HEK293 (cell line): ENCODE measurements around the gene SPATA21.

ENCODE experiments used
- CTCF ChIA-PET: fragments of 350-600 bp; formaldehyde crosslinking; extraction: SDS; loops from one replicate; lab custom pipeline; 2021; ENCODE audit warnings: antibody characterized with exemption; lab: Yijun Ruan, JAX
- POLR2A ChIA-PET: fragments of 300-600 bp; formaldehyde crosslinking; extraction: SDS; loops from one replicate; lab custom pipeline; 2020; ENCODE audit warnings: antibody characterized with exemption, inconsistent platforms; lab: Yijun Ruan, JAX
- H3K27ac ChIP-seq: fragments of 200-500 bp; sonication (Bioruptor generic); 2 replicates; pipeline ENCODE4 v1.5.1; 2014; ENCODE audit warnings: low read depth, low read length, control low read depth, inconsistent platforms; ENCODE audit errors: extremely low read depth
- H3K36me3 ChIP-seq, 2 experiments: fragments of 200-500 bp in 1 of 2; sonication (Bioruptor generic) in 1 of 2; 1 replicate in 1 of 2; 2 replicates in 1 of 2; pipeline ENCODE4 v1.5.1; 2014 to 2017; ENCODE audit warnings: inconsistent platforms in 2 of 2, low read length in 2 of 2; ENCODE audit not compliant: control insufficient read depth in 2 of 2, insufficient read depth in 1 of 2
- H3K4me1 ChIP-seq: fragments of 200-500 bp; sonication (Bioruptor generic); 2 replicates; pipeline ENCODE4 v1.5.1; 2014; ENCODE audit warnings: mild to moderate bottlenecking, low read length, inconsistent platforms; ENCODE audit not compliant: control insufficient read depth, insufficient read depth
- H3K4me3 ChIP-seq: 2 replicates; pipeline ENCODE4 v1.5.1; 2011; ENCODE audit warnings: low read depth, mild to moderate bottlenecking, control low read depth, low read length, moderate library complexity
- H3K9me3 ChIP-seq: fragments of 200-500 bp; sonication (Bioruptor generic); 2 replicates; pipeline ENCODE4 v1.5.1; 2014; ENCODE audit warnings: low read depth, low read length, inconsistent platforms; ENCODE audit not compliant: control insufficient read depth, insufficient read depth
- GFI1B ChIP-seq: fragments of 450-650 bp; formaldehyde crosslinking; IDR thresholded peaks from 2 replicates; pipeline ENCODE4 v1.5.1; 2016; ENCODE audit warnings: missing biosample characterization, missing genetic modification characterization
- REPIN1 ChIP-seq: fragments of 450-650 bp; formaldehyde crosslinking; IDR thresholded peaks from 2 replicates; pipeline ENCODE4 v1.5.1; 2017; ENCODE audit warnings: missing biosample characterization, missing genetic modification characterization, low read depth
- ZBTB48 ChIP-seq: fragments of 450-650 bp; formaldehyde crosslinking; IDR thresholded peaks from 2 replicates; pipeline ENCODE4 v1.5.1; 2016; ENCODE audit warnings: missing biosample characterization, missing genetic modification characterization
- ZIC2 ChIP-seq: fragments of 450-650 bp; formaldehyde crosslinking; IDR thresholded peaks from 2 replicates; pipeline ENCODE4 v1.5.1; 2016; ENCODE audit warnings: missing biosample characterization, missing genetic modification characterization
- ZNF10 ChIP-seq: fragments of 450-650 bp; formaldehyde crosslinking; IDR thresholded peaks from 2 replicates; pipeline ENCODE4 v1.5.1; 2017; ENCODE audit warnings: missing biosample characterization, missing genetic modification characterization
- ZNF335 ChIP-seq: fragments of 450-650 bp; formaldehyde crosslinking; conservative IDR thresholded peaks from 2 replicates; pipeline ENCODE4 v1.5.1; 2016; ENCODE audit warnings: missing biosample characterization, missing genetic modification characterization
- ZNF423 ChIP-seq: fragments of 450-650 bp; formaldehyde crosslinking; IDR thresholded peaks from 2 replicates; pipeline ENCODE4 v1.5.1; 2016; ENCODE audit warnings: missing biosample characterization, missing genetic modification characterization
- ZNF548 ChIP-seq: fragments of 450-650 bp; formaldehyde crosslinking; IDR thresholded peaks from 2 replicates; pipeline ENCODE4 v1.5.1; 2016; ENCODE audit warnings: missing biosample characterization, missing genetic modification characterization
- ZNF624 ChIP-seq: fragments of 450-650 bp; formaldehyde crosslinking; IDR thresholded peaks from 2 replicates; pipeline ENCODE4 v1.5.1; 2017; ENCODE audit warnings: missing biosample characterization, missing genetic modification characterization
- ZNF777 ChIP-seq: fragments of 450-650 bp; formaldehyde crosslinking; IDR thresholded peaks from 2 replicates; pipeline ENCODE4 v1.5.1; 2017; ENCODE audit warnings: missing biosample characterization, missing genetic modification characterization, borderline replicate concordance
- TF ChIP-seq, protein P1 (sequence below): fragments of 450-650 bp; formaldehyde crosslinking; IDR thresholded peaks from 2 replicates; pipeline ENCODE4 v1.5.1; 2016; ENCODE audit warnings: missing biosample characterization, missing genetic modification characterization, borderline replicate concordance
- TF ChIP-seq, protein P2 (sequence below): fragments of 450-650 bp; formaldehyde crosslinking; conservative IDR thresholded peaks from 2 replicates; pipeline ENCODE4 v1.5.1; 2016; ENCODE audit warnings: low read depth, missing biosample characterization, missing genetic modification characterization
- TF ChIP-seq, protein P3 (sequence below): fragments of 450-650 bp; formaldehyde crosslinking; IDR thresholded peaks from 2 replicates; pipeline ENCODE4 v1.5.1; 2016; ENCODE audit warnings: missing biosample characterization, missing genetic modification characterization

The SPATA21 gene

DNA sequence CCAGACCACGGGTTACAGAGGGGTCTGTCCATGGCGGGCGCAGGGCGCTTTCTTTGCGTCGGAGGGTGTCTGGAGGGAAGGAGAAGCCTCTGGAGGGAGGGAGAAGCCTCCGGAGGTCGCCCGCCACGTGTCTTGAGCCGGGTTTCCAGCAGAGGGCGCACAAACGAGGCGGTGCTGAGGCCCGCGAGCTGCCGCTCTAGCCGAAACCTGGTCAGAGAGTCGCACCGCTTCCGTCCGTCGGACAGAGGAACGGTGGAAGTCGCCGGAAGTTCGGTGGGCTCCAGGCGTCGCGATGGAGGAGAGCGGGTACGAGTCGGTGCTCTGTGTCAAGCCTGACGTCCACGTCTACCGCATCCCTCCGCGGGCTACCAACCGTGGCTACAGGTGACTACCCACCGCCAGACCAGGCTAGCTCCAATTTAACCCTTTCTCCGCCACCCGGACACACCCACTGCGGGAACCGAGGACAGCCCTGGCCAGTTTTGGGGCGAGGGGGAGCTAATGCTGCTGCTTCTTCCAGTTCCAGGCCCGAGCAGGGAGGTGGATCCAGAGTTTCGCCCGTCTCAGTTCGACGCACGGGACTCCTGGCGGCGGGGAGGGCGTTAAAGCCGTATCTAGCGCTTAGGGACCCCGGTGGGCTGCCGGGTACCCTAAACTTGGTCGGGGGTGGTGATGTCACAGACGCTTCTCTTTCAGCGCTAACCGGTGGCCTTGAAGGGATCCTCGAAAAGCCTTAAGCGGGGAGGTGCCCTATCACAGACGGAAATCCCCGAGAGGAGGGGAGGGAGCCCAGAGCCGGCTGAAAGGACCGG lies 3.5 kb upstream of the SPATA21 start, which contains the start of gene NECAP2 (continued):
- TF ChIP-seq, protein P1, sequence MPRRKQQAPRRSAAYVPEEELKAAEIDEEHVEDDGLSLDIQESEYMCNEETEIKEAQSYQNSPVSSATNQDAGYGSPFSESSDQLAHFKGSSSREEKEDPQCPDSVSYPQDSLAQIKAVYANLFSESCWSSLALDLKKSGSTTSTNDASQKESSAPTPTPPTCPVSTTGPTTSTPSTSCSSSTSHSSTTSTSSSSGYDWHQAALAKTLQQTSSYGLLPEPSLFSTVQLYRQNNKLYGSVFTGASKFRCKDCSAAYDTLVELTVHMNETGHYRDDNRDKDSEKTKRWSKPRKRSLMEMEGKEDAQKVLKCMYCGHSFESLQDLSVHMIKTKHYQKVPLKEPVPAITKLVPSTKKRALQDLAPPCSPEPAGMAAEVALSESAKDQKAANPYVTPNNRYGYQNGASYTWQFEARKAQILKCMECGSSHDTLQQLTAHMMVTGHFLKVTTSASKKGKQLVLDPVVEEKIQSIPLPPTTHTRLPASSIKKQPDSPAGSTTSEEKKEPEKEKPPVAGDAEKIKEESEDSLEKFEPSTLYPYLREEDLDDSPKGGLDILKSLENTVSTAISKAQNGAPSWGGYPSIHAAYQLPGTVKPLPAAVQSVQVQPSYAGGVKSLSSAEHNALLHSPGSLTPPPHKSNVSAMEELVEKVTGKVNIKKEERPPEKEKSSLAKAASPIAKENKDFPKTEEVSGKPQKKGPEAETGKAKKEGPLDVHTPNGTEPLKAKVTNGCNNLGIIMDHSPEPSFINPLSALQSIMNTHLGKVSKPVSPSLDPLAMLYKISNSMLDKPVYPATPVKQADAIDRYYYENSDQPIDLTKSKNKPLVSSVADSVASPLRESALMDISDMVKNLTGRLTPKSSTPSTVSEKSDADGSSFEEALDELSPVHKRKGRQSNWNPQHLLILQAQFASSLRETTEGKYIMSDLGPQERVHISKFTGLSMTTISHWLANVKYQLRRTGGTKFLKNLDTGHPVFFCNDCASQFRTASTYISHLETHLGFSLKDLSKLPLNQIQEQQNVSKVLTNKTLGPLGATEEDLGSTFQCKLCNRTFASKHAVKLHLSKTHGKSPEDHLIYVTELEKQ, result peak; percentile 11; the same call in 1 of the 2 replicates
- TF ChIP-seq ZNF777 (tag by site-specific recombination) (peak; percentile 68; the same call in 1 of the 2 replicates), GFI1B (0 out of 2 replicates have a peak, but pooled peaks have one; percentile 22), ZNF10 (tag by site-specific recombination) (peak; percentile 9; the same call in 1 of the 2 replicates), ZNF624 (tag by site-specific recombination) (no peak), REPIN1 (peak; percentile 73; the same call in 1 of the 2 replicates), ZNF423 (tag by site-specific recombination) (no peak), ZBTB48 (peak; percentile 97)
- TF ChIP-seq, protein P2, sequence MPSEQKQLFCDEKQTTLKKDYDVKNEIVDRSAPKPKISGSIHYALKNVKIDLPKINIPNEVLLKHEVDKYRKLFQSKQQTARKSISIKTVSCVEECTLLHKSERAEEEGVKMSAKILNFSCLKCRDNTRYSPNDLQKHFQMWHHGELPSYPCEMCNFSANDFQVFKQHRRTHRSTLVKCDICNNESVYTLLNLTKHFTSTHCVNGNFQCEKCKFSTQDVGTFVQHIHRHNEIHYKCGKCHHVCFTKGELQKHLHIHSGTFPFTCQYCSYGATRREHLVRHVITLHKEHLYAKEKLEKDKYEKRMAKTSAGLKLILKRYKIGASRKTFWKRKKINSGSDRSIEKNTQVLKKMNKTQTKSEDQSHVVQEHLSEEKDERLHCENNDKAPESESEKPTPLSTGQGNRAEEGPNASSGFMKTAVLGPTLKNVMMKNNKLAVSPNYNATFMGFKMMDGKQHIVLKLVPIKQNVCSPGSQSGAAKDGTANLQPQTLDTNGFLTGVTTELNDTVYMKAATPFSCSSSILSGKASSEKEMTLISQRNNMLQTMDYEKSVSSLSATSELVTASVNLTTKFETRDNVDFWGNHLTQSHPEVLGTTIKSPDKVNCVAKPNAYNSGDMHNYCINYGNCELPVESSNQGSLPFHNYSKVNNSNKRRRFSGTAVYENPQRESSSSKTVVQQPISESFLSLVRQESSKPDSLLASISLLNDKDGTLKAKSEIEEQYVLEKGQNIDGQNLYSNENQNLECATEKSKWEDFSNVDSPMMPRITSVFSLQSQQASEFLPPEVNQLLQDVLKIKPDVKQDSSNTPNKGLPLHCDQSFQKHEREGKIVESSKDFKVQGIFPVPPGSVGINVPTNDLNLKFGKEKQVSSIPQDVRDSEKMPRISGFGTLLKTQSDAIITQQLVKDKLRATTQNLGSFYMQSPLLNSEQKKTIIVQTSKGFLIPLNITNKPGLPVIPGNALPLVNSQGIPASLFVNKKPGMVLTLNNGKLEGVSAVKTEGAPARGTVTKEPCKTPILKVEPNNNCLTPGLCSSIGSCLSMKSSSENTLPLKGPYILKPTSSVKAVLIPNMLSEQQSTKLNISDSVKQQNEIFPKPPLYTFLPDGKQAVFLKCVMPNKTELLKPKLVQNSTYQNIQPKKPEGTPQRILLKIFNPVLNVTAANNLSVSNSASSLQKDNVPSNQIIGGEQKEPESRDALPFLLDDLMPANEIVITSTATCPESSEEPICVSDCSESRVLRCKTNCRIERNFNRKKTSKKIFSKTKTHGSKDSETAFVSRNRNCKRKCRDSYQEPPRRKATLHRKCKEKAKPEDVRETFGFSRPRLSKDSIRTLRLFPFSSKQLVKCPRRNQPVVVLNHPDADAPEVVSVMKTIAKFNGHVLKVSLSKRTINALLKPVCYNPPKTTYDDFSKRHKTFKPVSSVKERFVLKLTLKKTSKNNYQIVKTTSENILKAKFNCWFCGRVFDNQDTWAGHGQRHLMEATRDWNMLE, result peak; percentile 90

DNA sequence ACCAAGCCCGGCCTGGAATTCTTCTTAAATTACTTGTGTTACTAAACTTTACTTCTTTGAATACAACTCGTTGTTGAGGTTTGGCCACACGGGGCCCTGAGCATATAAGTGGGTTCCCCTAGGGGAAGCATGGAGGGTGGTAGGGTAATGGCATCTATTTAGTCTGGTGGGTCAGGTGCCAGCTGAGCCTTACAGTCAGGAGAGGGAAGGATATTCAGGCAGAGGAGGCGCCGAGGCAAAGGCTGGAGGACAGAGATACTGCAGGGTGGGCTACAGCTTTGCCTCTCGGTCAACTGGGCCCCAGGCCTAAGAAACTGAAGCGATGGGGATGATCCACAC lies 2.9 kb upstream of the SPATA21 start:
- peaks cover 0 to 32% of the 10 kb centered on the region in 2 experiments; a peak in 2 of 3 replicates for H3K36me3 ChIP-seq
- CTCF ChIA-PET, result interaction anchor here (0.5 to 2.4 kb wide), 17 partner anchors 9 to 358 kb away, joined by 3 to 14 read pairs (median 4); no protein-coding TSS in a partner anchor
- POLR2A ChIA-PET, result interaction anchor here (0.7 to 2.0 kb wide), 10 partner anchors 9 to 162 kb away, joined by 3 to 8 read pairs (median 3); partner anchors contain the start of gene SZRD1
- H3K27ac ChIP-seq, result peak overlapping the region; percentile 46; the same call in 1 of the 2 replicates
- TF ChIP-seq ZIC2 (tag by site-specific recombination) (peak; percentile 30; the same call in 1 of the 2 replicates), ZNF335 (tag by site-specific recombination) (no peak), ZNF548 (tag by site-specific recombination) (peak; percentile 88)
- TF ChIP-seq, protein P3, sequence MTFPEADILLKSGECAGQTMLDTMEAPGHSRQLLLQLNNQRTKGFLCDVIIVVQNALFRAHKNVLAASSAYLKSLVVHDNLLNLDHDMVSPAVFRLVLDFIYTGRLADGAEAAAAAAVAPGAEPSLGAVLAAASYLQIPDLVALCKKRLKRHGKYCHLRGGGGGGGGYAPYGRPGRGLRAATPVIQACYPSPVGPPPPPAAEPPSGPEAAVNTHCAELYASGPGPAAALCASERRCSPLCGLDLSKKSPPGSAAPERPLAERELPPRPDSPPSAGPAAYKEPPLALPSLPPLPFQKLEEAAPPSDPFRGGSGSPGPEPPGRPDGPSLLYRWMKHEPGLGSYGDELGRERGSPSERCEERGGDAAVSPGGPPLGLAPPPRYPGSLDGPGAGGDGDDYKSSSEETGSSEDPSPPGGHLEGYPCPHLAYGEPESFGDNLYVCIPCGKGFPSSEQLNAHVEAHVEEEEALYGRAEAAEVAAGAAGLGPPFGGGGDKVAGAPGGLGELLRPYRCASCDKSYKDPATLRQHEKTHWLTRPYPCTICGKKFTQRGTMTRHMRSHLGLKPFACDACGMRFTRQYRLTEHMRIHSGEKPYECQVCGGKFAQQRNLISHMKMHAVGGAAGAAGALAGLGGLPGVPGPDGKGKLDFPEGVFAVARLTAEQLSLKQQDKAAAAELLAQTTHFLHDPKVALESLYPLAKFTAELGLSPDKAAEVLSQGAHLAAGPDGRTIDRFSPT, result 0 out of 2 replicates have a peak, but pooled peaks have one; percentile 26
- no peaks in the 10 kb centered on the region for H3K9me3 ChIP-seq
- no peaks in the 10 kb centered on the region for H3K4me1 ChIP-seq
- no peak overlapping the region for H3K4me3 ChIP-seq
